OCI-LY7 (cell line): Measurements from ENCODE around the gene CUX1.

ENCODE experiments used
- EZH2phosphoT487 ChIP-seq: fragments of 200-600 bp; sonication (generic); IDR thresholded peaks from 2 replicates; pipeline ENCODE4 v1.6.1; 2018; ENCODE audit warnings: low read depth, borderline replicate concordance, mild to moderate bottlenecking, mixed run types, antibody characterized with exemption, low read length, moderate library complexity, mixed read lengths
- TF ChIP-seq, protein P1 (sequence below): fragments of 200-600 bp; sonication (generic); conservative IDR thresholded peaks from 2 replicates; pipeline ENCODE4 v1.5.1; 2014; ENCODE audit warnings: mild to moderate bottlenecking, antibody characterized with exemption, low read length, moderate library complexity, mixed read lengths

DNA sequence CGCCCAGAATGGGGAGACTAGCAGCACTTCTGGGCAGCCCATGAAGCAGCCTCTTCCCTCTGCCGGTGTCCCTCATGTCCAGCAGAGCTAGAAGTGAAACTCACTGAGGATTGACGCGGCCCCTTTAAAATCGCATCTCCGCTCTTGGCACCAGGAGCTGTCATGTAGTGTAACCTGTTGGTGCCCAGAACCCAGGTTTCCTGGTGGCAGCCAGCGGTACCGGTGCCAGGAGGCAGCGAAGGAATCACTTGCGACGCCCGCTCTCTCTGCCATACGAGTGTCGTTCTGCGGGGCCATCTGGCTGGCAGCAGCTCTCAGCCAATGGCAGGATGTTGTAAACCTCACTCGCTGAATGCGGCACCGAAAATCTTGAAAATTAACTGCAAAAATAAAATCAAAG is 82.7 kb downstream of the CUX1 start:
- TF ChIP-seq, protein P1, sequence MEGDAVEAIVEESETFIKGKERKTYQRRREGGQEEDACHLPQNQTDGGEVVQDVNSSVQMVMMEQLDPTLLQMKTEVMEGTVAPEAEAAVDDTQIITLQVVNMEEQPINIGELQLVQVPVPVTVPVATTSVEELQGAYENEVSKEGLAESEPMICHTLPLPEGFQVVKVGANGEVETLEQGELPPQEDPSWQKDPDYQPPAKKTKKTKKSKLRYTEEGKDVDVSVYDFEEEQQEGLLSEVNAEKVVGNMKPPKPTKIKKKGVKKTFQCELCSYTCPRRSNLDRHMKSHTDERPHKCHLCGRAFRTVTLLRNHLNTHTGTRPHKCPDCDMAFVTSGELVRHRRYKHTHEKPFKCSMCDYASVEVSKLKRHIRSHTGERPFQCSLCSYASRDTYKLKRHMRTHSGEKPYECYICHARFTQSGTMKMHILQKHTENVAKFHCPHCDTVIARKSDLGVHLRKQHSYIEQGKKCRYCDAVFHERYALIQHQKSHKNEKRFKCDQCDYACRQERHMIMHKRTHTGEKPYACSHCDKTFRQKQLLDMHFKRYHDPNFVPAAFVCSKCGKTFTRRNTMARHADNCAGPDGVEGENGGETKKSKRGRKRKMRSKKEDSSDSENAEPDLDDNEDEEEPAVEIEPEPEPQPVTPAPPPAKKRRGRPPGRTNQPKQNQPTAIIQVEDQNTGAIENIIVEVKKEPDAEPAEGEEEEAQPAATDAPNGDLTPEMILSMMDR = no peak
- no peak for TF ChIP-seq EZH2phosphoT487
